ENCODE measurements around the gene JUND.
A peak's percentile ranks its signal among the peaks of the same experiment; 100 is the strongest.

GRCh38 chr19:18291019-18291524, 9.7 kb upstream of the JUND start:
- TF ChIP-seq CTCF (IDR thresholded peaks at IDR 0.05), result peak in 1 of 4 experiments; percentile 10
- no peak for TF ChIP-seq POLR2A (IDR thresholded peaks at IDR 0.05)

Measured in uterus (tissue), 2 donors.